Body of pancreas (tissue), 4 donors: ENCODE measurements around the gene ZKSCAN5.

Experiments
- POLR2A ChIP-seq, 3 donors: fragments of 450-650 bp; IDR thresholded peaks; one replicate each; pipeline ENCODE4 v1.6.1; 2016; ENCODE audit warnings: antibody characterized with exemption in 3 of 3, mild to moderate bottlenecking in 2 of 3
- TF ChIP-seq, protein P1 (sequence below), 7 experiments: fragments of 450-650 bp in 4 of 7; fragments of 200-600 bp in 3 of 7; sonication (generic) in 3 of 7; IDR thresholded peaks; one replicate each; pipeline ENCODE4 v1.5.1; 2016 to 2019; ENCODE audit warnings: antibody characterized with exemption in 7 of 7

DNA sequence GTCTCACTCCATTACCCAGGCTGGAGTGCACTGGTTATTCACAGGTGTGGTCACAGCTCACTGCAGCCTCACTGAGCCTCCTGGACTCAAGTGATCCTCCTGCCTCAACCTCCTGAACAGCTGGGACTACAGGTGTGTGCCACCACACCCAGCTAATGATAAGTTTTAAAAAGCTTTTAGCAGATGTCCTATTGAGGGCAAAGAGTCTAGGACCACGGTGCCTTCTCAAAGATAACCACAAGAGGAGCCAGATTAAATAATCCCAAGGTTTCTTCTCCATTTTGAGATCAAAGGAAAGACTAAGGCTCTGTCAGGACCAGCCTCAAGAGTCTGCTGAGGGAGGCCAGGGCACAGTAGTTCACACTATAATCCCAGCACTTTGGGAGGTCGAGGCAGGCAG, 43.2 kb upstream of the ZKSCAN5 start:
- no peak for TF ChIP-seq POLR2A (IDR thresholded peaks at IDR 0.05)
- TF ChIP-seq, protein P1, sequence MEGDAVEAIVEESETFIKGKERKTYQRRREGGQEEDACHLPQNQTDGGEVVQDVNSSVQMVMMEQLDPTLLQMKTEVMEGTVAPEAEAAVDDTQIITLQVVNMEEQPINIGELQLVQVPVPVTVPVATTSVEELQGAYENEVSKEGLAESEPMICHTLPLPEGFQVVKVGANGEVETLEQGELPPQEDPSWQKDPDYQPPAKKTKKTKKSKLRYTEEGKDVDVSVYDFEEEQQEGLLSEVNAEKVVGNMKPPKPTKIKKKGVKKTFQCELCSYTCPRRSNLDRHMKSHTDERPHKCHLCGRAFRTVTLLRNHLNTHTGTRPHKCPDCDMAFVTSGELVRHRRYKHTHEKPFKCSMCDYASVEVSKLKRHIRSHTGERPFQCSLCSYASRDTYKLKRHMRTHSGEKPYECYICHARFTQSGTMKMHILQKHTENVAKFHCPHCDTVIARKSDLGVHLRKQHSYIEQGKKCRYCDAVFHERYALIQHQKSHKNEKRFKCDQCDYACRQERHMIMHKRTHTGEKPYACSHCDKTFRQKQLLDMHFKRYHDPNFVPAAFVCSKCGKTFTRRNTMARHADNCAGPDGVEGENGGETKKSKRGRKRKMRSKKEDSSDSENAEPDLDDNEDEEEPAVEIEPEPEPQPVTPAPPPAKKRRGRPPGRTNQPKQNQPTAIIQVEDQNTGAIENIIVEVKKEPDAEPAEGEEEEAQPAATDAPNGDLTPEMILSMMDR (IDR thresholded peaks at IDR 0.05): no peak
